ENCODE measurements around the gene LMAN1. TPM values are rescaled to one million over a fixed set of nuclear protein-coding genes. Genes with fewer than 3 reads are reported as not detected.

Gene LMAN1
- total and polyA plus RNA-seq, 2 of the 13 experiments (the other 11 are each of a cell fraction or from before 2014, with no cell fraction given) = 127 to 131 TPM

DNA sequence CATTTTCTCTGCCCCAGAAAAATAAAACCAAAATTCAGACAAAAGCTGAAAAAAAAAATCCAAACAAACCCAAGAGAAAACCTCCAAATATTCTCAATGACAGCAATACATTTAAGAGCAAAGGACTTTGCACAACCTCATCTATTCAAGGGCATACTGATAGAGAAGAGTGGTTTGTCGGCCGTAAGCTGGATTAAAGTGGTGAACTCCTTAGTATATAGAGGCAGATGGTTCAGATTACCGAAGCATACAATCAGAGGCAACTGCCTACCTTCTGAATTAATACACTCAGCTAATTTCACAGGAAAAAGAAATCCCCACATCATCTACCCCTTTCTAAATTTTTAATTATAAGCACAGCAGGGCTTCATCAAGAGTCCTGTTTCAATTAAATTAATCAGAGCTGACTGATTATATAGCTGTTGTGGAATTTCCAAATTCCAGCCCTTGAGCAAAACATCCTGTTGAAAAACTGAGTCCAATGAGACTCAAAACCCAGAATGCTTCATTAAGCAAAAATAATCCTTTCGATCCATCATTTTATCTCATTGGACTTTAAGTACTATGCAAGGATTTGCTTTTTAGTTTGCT is 40.5 kb downstream of the LMAN1 start, which contains the start of gene CPLX4:
Gene CPLX4 (minus strand): TSS at position 190 of the 591 bp plus-strand sequence. CDS start 187 bp downstream, at position 3.
- no peak for ATAC-seq
- WGBS (ENCODE audit: low lambda C conversion rate) = 12% methylated on average over 4 of the region's 4 CpGs
- TF ChIP-seq HDAC1 (CRISPR knock-in tag; IDR thresholded peaks at IDR 0.05) (no peak), NFE2L1 (CRISPR knock-in tag; IDR thresholded peaks at IDR 0.05; ENCODE audit: borderline replicate concordance) (no peak), ZSCAN31 (CRISPR knock-in tag; IDR thresholded peaks at IDR 0.05; ENCODE audit: low read depth) (no peak), ZNF552 (CRISPR knock-in tag; IDR thresholded peaks at IDR 0.05; ENCODE audit: borderline replicate concordance) (no peak), ZNF724P (CRISPR knock-in tag; IDR thresholded peaks at IDR 0.05; ENCODE audit: borderline replicate concordance) (no peak), ZNF564 (CRISPR knock-in tag; IDR thresholded peaks at IDR 0.05) (no peak), GFI1 (CRISPR knock-in tag; IDR thresholded peaks at IDR 0.05; ENCODE audit: borderline replicate concordance) (no peak), NFE2 (CRISPR knock-in tag; IDR thresholded peaks at IDR 0.05) (no peak), TOPORS (CRISPR knock-in tag; IDR thresholded peaks at IDR 0.05) (no peak), BRD4 (CRISPR knock-in tag; IDR thresholded peaks at IDR 0.05) (no peak)
- TF ChIP-seq, protein P1, sequence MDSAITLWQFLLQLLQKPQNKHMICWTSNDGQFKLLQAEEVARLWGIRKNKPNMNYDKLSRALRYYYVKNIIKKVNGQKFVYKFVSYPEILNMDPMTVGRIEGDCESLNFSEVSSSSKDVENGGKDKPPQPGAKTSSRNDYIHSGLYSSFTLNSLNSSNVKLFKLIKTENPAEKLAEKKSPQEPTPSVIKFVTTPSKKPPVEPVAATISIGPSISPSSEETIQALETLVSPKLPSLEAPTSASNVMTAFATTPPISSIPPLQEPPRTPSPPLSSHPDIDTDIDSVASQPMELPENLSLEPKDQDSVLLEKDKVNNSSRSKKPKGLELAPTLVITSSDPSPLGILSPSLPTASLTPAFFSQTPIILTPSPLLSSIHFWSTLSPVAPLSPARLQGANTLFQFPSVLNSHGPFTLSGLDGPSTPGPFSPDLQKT (CRISPR knock-in tag; IDR thresholded peaks at IDR 0.05; ENCODE audit: borderline replicate concordance) = no peak
- TF ChIP-seq, protein P2, sequence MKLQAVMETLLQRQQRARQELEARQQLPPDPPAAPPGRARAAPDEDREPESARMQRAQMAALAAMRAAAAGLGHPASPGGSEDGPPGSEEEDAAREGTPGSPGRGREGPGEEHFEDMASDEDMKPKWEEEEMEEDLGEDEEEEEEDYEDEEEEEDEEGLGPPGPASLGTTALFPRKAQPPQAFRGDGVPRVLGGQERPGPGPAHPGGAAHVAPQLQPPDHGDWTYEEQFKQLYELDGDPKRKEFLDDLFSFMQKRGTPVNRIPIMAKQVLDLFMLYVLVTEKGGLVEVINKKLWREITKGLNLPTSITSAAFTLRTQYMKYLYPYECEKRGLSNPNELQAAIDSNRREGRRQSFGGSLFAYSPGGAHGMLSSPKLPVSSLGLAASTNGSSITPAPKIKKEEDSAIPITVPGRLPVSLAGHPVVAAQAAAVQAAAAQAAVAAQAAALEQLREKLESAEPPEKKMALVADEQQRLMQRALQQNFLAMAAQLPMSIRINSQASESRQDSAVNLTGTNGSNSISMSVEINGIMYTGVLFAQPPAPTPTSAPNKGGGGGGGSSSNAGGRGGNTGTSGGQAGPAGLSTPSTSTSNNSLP (IDR thresholded peaks at IDR 0.05; ENCODE audit: low read depth, low read length) = no peak
- TF ChIP-seq, protein P3, sequence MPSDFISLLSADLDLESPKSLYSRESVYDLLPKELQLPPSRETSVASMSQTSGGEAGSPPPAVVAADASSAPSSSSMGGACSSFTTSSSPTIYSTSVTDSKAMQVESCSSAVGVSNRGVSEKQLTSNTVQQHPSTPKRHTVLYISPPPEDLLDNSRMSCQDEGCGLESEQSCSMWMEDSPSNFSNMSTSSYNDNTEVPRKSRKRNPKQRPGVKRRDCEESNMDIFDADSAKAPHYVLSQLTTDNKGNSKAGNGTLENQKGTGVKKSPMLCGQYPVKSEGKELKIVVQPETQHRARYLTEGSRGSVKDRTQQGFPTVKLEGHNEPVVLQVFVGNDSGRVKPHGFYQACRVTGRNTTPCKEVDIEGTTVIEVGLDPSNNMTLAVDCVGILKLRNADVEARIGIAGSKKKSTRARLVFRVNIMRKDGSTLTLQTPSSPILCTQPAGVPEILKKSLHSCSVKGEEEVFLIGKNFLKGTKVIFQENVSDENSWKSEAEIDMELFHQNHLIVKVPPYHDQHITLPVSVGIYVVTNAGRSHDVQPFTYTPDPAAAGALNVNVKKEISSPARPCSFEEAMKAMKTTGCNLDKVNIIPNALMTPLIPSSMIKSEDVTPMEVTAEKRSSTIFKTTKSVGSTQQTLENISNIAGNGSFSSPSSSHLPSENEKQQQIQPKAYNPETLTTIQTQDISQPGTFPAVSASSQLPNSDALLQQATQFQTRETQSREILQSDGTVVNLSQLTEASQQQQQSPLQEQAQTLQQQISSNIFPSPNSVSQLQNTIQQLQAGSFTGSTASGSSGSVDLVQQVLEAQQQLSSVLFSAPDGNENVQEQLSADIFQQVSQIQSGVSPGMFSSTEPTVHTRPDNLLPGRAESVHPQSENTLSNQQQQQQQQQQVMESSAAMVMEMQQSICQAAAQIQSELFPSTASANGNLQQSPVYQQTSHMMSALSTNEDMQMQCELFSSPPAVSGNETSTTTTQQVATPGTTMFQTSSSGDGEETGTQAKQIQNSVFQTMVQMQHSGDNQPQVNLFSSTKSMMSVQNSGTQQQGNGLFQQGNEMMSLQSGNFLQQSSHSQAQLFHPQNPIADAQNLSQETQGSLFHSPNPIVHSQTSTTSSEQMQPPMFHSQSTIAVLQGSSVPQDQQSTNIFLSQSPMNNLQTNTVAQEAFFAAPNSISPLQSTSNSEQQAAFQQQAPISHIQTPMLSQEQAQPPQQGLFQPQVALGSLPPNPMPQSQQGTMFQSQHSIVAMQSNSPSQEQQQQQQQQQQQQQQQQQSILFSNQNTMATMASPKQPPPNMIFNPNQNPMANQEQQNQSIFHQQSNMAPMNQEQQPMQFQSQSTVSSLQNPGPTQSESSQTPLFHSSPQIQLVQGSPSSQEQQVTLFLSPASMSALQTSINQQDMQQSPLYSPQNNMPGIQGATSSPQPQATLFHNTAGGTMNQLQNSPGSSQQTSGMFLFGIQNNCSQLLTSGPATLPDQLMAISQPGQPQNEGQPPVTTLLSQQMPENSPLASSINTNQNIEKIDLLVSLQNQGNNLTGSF (CRISPR knock-in tag; IDR thresholded peaks at IDR 0.05) = no peak
- TF ChIP-seq, protein P4, sequence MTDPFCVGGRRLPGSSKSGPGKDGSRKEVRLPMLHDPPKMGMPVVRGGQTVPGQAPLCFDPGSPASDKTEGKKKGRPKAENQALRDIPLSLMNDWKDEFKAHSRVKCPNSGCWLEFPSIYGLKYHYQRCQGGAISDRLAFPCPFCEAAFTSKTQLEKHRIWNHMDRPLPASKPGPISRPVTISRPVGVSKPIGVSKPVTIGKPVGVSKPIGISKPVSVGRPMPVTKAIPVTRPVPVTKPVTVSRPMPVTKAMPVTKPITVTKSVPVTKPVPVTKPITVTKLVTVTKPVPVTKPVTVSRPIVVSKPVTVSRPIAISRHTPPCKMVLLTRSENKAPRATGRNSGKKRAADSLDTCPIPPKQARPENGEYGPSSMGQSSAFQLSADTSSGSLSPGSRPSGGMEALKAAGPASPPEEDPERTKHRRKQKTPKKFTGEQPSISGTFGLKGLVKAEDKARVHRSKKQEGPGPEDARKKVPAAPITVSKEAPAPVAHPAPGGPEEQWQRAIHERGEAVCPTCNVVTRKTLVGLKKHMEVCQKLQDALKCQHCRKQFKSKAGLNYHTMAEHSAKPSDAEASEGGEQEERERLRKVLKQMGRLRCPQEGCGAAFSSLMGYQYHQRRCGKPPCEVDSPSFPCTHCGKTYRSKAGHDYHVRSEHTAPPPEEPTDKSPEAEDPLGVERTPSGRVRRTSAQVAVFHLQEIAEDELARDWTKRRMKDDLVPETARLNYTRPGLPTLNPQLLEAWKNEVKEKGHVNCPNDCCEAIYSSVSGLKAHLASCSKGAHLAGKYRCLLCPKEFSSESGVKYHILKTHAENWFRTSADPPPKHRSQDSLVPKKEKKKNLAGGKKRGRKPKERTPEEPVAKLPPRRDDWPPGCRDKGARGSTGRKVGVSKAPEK (CRISPR knock-in tag; IDR thresholded peaks at IDR 0.05; ENCODE audit: borderline replicate concordance) = no peak

More for the DNA sequence above, 40.5 kb downstream of the LMAN1 start, which contains the start of gene CPLX4:
- intact Hi-C loops (cut with micrococcal nuclease; ENCODE audit: unreplicated experiment) (no loop called here), in situ Hi-C loops (cut with HindIII; ENCODE audit: extremely low pct_ligation_motif_present, low pct_unique_long_range_greater_than_20kb) (no loop called here)
- Histone ChIP-seq H3K4me1 (ENCODE audit: insufficient read depth, low read length) (no peaks in the 10 kb centered on the region), H3K4me2 (ENCODE audit: low read depth, low read length) (no peak within 1 kb of the TSS), H3K27me3 (ENCODE audit: control insufficient read depth in 1 of 2, insufficient read depth in 2 of 2, low read length in 2 of 2) (no peaks in the 10 kb centered on the region; a peak in 1 of 5 replicates), H3K4me3 (replicated peaks in 1 of 3; ENCODE audit: insufficient read depth in 1 of 3, low read depth in 2 of 3, low read length in 3 of 3) (no peak within 1 kb of the TSS), H3K36me3 (replicated peaks in 1 of 2; ENCODE audit: control insufficient read depth in 1 of 2, insufficient read depth in 2 of 2, low read length in 2 of 2) (no peaks in the 10 kb centered on the region), H2AFZ (ENCODE audit: low read length) (no peak within 1 kb of the TSS), H3K9ac (ENCODE audit: insufficient read depth, low read depth, low read length) (no peak within 1 kb of the TSS), H3K9me3 (ENCODE audit: low read length) (no peaks in the 10 kb centered on the region), H4K20me1 (ENCODE audit: insufficient read depth, low read length) (no peaks in the 10 kb centered on the region), H3K27ac (ENCODE audit: extremely low read length, insufficient read depth, low read length) (no peak within 1 kb of the TSS), H3K79me2 (ENCODE audit: insufficient read depth, low read length) (no peaks in the 10 kb centered on the region)
- BruUV-seq (replicated peaks) = no TSS peak
- DNase-seq (ENCODE audit: low spot score) (no peak), FAIRE-seq (no peak)
- ChIA-PET POLR2A (no interaction called here), CTCF (ENCODE audit: low intra/inter-chr PET ratio, low total read pairs) (no interaction called here)
